Fibroblast of pulmonary artery (primary cell): ENCODE measurements around the gene RIPK4.

Experiments
- DNase-seq: peaks from one replicate; pipeline ENCODE4 v3.0.0-alpha.2; 2010; ENCODE audit warnings: low read depth
- H3K4me3 ChIP-seq: replicated peaks from 2 replicates; pipeline ENCODE4 v1.5.1; 2011; ENCODE audit warnings: low read depth, mild to moderate bottlenecking, control low read depth, low read length, moderate library complexity
- CTCF ChIP-seq: IDR thresholded peaks from 2 replicates; pipeline ENCODE4 v1.5.1; 2011; ENCODE audit warnings: mild to moderate bottlenecking, control low read depth, low read length, inconsistent platforms; ENCODE audit errors: missing control alignments

RIPK4 gene

DNA sequence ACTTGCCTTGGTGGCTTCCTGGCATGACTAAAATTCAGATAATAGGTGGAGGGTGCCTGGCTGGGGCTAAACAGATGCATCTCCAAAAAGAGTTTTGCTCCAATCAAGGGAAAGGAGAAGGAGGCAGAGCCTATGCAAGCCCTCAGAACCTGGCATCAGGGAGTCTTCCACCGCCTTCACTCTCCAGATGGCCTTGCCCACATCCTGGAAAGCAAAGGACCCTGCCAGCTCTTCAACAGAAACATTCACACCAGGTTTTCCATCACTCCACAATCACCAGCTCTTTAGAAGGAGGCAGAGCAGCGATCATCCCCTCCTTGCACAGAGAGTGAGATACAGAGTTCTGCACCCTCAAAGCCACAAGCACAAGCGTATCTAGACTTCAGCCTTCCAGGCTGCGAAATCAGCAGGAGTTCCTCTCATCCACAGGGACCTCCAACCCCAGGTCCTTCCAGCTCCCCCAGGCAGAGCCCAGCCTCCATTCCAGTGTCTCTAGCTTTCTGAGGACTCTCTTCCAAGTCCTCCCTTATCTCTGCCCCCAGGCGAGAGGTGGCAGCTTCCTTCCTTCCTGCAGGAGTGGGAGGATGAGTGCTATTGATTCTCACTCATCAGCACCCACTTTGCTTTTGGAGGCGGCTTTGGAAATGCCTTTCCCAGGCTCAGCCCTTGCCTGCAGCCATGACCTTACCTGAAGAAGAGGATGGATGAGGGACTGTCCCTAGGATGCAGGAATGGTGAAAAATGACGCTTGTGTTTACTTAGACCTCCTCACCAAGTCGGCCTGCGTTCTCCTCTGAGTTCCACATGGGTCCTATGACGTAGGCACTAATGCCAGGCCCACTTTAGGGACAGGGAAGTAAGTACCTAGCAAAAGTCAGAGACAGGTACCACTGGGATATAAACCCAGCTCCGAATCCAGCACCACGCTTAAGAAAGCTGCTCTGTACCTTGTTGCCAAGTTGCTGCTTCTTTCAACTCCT is 75.4 kb downstream of the RIPK4 start:
- TF ChIP-seq CTCF, result no peak
- H3K4me3 ChIP-seq, result no peak overlapping the region
- no peak for DNase-seq
